ENCODE data around the gene LRRC27.

- TF ChIP-seq CTCF (IDR thresholded peaks at IDR 0.05) (no peak), EP300 (IDR thresholded peaks at IDR 0.05; ENCODE audit: low read depth) (no peak), POLR2AphosphoS5 (IDR thresholded peaks at IDR 0.05) (no peak), POLR2A (IDR thresholded peaks at IDR 0.05) (no peak)
Measured at GRCh38 chr10:132366006-132366405, 34.0 kb downstream of the LRRC27 start.

All from transverse colon (tissue), 4 donors.